PC-3 (cell line): Measurements from ENCODE around the gene PXN.
A peak's percentile ranks its signal among the peaks of the same experiment; 100 is the strongest.

Source experiments
- EZH2 ChIP-seq: fragments of 300-600 bp; sonication (generic); IDR thresholded peaks from one replicate; pipeline ENCODE4 v1.6.1; 2017; ENCODE audit warnings: antibody characterized with exemption, mild to moderate bottlenecking, low read length; ENCODE audit not compliant: unreplicated experiment
- EZH2phosphoT487 ChIP-seq: fragments of 300-600 bp; sonication (generic); IDR thresholded peaks from 2 replicates; pipeline ENCODE4 v1.6.1; 2018; ENCODE audit warnings: mild to moderate bottlenecking, antibody characterized with exemption, low read length, borderline replicate concordance
- TF ChIP-seq, protein P1 (sequence below): fragments of 300-600 bp; sonication (generic); conservative IDR thresholded peaks from 2 replicates; pipeline ENCODE4 v1.5.1; 2017; ENCODE audit warnings: antibody characterized with exemption, low read depth, mild to moderate bottlenecking, low read length

- TF ChIP-seq, protein P1, sequence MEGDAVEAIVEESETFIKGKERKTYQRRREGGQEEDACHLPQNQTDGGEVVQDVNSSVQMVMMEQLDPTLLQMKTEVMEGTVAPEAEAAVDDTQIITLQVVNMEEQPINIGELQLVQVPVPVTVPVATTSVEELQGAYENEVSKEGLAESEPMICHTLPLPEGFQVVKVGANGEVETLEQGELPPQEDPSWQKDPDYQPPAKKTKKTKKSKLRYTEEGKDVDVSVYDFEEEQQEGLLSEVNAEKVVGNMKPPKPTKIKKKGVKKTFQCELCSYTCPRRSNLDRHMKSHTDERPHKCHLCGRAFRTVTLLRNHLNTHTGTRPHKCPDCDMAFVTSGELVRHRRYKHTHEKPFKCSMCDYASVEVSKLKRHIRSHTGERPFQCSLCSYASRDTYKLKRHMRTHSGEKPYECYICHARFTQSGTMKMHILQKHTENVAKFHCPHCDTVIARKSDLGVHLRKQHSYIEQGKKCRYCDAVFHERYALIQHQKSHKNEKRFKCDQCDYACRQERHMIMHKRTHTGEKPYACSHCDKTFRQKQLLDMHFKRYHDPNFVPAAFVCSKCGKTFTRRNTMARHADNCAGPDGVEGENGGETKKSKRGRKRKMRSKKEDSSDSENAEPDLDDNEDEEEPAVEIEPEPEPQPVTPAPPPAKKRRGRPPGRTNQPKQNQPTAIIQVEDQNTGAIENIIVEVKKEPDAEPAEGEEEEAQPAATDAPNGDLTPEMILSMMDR: no peak
- TF ChIP-seq EZH2: no peak
- TF ChIP-seq EZH2phosphoT487: peak; percentile 75
Measured at GRCh38 chr12:120194534-120195395, 70.8 kb downstream of the PXN start, which contains the start of gene GCN1.
